ENCODE data around the gene CSRNP3.

CSRNP3 gene

GRCh38 chr2:165431014-165431413 is 38.5 kb upstream of the CSRNP3 start:
- DNase-seq (ENCODE audit: extremely low spot score), result no peak
- CTCF ChIA-PET, result no interaction called here
- no peak for TF ChIP-seq CTCF (IDR thresholded peaks at IDR 0.05; ENCODE audit: control extremely low read depth, extremely low read depth, low read depth, missing control alignments)
- POLR2A ChIA-PET, result no interaction called here

GRCh38 chr2:165432234-165432966 is 37.1 kb upstream of the CSRNP3 start:
- ChIA-PET POLR2A (no interaction called here), CTCF (interaction anchor here (1.5 kb wide), 1 partner anchor 18 kb away, joined by 4 read pairs; no protein-coding TSS in a partner anchor)

GRCh38 chr2:165434865-165435496 is 34.5 kb upstream of the CSRNP3 start:
- DNase-seq (ENCODE audit: extremely low spot score), result no peak
- CTCF ChIA-PET, result interaction anchor here (1.1 to 2.5 kb wide), 6 partner anchors 8 to 143 kb away, joined by 3 to 12 read pairs (median 4); no protein-coding TSS in a partner anchor
- POLR2A ChIA-PET, result no interaction called here
- no peak for TF ChIP-seq CTCF (IDR thresholded peaks at IDR 0.05; ENCODE audit: control extremely low read depth, extremely low read depth, low read depth, missing control alignments)

More at GRCh38 chr2:165432234-165432966, 37.1 kb upstream of the CSRNP3 start:
- DNase-seq (ENCODE audit: extremely low spot score), result no peak
- no peak for TF ChIP-seq CTCF (IDR thresholded peaks at IDR 0.05; ENCODE audit: control extremely low read depth, extremely low read depth, low read depth, missing control alignments)

- no peak for TF ChIP-seq CTCF (IDR thresholded peaks at IDR 0.05; ENCODE audit: control extremely low read depth, extremely low read depth, low read depth, missing control alignments)
- ChIA-PET CTCF (interaction anchor here (1.2 to 2.5 kb wide), 3 partner anchors 8 to 13 kb away, joined by 3 to 12 read pairs (median 3); no protein-coding TSS in a partner anchor), POLR2A (no interaction called here)
Observed at GRCh38 chr2:165435611-165436010, 33.9 kb upstream of the CSRNP3 start.

GRCh38 chr2:165436559-165436958 is 32.9 kb upstream of the CSRNP3 start:
- CTCF ChIA-PET, result interaction anchor here (0.8 to 2.5 kb wide), 3 partner anchors 9 to 62 kb away, joined by 3 to 12 read pairs (median 4); no protein-coding TSS in a partner anchor

More at GRCh38 chr2:165435611-165436010, 33.9 kb upstream of the CSRNP3 start:
- DNase-seq (ENCODE audit: extremely low spot score), result no peak

More at GRCh38 chr2:165436559-165436958, 32.9 kb upstream of the CSRNP3 start:
- TF ChIP-seq CTCF (IDR thresholded peaks at IDR 0.05; ENCODE audit: control extremely low read depth, extremely low read depth, low read depth, missing control alignments), result no peak
- DNase-seq (ENCODE audit: extremely low spot score), result no peak
- POLR2A ChIA-PET, result no interaction called here

Measured in GM10248 (cell line).